ENCODE measurements around the gene TBCD. TPM values are rescaled to one million over a fixed set of nuclear protein-coding genes. Genes with fewer than 3 reads are reported as not detected.

The TBCD gene
- total RNA-seq, 3 donors from 2014 or later, result 41.3 to 76.0 (median 55.4) TPM

DNA sequence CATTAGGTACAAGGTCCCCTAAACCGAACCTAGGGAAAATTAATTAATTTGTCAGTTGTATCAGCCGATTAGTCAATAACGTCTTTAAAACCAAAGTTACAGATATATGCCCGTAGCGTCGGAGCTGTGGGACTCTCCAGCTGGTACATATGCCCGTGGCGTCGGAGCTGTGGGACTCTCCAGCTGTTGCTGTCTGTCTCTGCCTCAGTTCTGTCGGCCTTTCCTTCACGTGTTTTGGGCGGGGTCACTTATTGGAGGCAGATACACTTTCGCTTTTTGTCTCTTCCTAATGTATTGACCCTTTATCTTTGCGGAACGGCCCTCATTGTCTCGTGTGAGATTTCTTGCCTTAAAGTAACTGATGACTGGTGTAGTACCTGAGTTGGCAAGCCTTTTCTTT lies 150.0 kb downstream of the TBCD start:
- DNase-seq, result no peak
- ATAC-seq, result no peak
- intact Hi-C loops (cut with DNase I, micrococcal nuclease), result no loop called here
- no peak overlapping the region for H3K4me3 ChIP-seq
- no peaks in the 10 kb centered on the region for H3K4me1 ChIP-seq (ENCODE audit: low read depth)
- TF ChIP-seq, protein P1, sequence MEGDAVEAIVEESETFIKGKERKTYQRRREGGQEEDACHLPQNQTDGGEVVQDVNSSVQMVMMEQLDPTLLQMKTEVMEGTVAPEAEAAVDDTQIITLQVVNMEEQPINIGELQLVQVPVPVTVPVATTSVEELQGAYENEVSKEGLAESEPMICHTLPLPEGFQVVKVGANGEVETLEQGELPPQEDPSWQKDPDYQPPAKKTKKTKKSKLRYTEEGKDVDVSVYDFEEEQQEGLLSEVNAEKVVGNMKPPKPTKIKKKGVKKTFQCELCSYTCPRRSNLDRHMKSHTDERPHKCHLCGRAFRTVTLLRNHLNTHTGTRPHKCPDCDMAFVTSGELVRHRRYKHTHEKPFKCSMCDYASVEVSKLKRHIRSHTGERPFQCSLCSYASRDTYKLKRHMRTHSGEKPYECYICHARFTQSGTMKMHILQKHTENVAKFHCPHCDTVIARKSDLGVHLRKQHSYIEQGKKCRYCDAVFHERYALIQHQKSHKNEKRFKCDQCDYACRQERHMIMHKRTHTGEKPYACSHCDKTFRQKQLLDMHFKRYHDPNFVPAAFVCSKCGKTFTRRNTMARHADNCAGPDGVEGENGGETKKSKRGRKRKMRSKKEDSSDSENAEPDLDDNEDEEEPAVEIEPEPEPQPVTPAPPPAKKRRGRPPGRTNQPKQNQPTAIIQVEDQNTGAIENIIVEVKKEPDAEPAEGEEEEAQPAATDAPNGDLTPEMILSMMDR (IDR thresholded peaks at IDR 0.05), result no peak
- H3K9me3 ChIP-seq, result no peaks in the 10 kb centered on the region
- H3K36me3 ChIP-seq (ENCODE audit: low read depth), result no peaks in the 10 kb centered on the region

DNA sequence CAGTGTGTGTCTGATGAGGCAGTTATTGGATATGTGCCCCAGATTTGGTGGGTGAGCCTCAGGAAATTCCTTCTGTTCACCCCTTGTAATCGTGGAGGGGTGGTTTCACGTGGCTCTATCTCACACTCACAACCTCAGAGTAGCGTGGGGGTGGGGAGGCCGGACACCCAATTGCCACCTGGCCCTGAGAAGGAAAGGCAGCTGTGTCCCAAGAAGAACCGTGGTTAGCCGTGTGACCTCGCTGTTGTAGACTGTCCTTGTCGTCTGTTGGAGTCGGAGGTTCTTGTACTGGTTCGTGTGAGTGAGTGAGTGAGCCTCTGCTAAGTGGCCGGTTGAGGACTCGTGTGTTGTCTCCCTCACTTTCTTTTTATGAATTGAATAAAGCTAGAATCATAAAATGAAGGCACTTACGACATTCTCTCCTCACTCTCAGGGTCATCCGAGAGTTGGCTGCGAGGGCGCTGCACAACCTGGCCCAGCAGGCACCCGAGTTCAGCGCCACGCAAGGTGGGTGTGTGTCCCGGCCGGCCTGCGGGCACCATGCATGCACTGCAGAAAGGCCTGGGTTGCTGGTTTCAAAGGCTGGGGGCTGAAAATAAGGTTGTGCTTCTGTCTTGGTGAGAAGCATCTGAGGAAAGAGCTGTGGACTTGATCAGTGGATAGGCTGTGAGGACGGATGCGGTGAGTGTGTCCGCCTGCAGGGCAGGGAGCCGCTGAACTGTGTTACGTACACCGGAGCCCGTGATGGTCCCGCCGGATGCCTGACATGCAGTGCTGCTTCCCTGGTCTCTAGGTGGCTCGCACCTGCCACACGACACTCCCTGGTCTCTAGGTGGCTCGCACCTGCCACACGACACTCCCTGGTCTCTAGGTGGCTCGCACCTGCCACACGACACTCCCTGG lies 151.4 kb downstream of the TBCD start:
- TF ChIP-seq, protein P1 (IDR thresholded peaks at IDR 0.05), result no peak
- no peaks in the 10 kb centered on the region for H3K4me1 ChIP-seq (ENCODE audit: low read depth)
- no peaks in the 10 kb centered on the region for H3K9me3 ChIP-seq
- intact Hi-C loops (cut with DNase I, micrococcal nuclease), result no loop called here
- H3K36me3 ChIP-seq (ENCODE audit: low read depth), result no peaks in the 10 kb centered on the region
- DNase-seq (peak in 1 of 3 donors; percentile 22), ATAC-seq (no peak)
- no peak overlapping the region for H3K4me3 ChIP-seq

GRCh38 chr17:82905130-82905529 lies 153.3 kb downstream of the TBCD start:
- no peaks in the 10 kb centered on the region for H3K9me3 ChIP-seq
- no peak for ATAC-seq
- H3K4me3 ChIP-seq, result no peak overlapping the region

GRCh38 chr17:82907797-82908542 lies 156.1 kb downstream of the TBCD start:
- intact Hi-C loops (cut with DNase I, micrococcal nuclease), result no loop called here
- Histone ChIP-seq H3K4me3 (no peak overlapping the region), H3K36me3 (ENCODE audit: low read depth) (no peaks in the 10 kb centered on the region), H3K9me3 (no peaks in the 10 kb centered on the region), H3K4me1 (ENCODE audit: low read depth) (no peaks in the 10 kb centered on the region)
- DNase-seq, result peak in 1 of 3 donors; percentile 46
- no peak for ATAC-seq
- TF ChIP-seq, protein P1 (IDR thresholded peaks at IDR 0.05), result no peak

More at GRCh38 chr17:82905130-82905529, 153.3 kb downstream of the TBCD start:
- DNase-seq, result peak in 1 of 3 donors; percentile 38
- intact Hi-C loops (cut with DNase I, micrococcal nuclease), result no loop called here
- H3K36me3 ChIP-seq (ENCODE audit: low read depth), result no peaks in the 10 kb centered on the region
- no peaks in the 10 kb centered on the region for H3K4me1 ChIP-seq (ENCODE audit: low read depth)
- TF ChIP-seq, protein P1 (IDR thresholded peaks at IDR 0.05), result no peak

DNA sequence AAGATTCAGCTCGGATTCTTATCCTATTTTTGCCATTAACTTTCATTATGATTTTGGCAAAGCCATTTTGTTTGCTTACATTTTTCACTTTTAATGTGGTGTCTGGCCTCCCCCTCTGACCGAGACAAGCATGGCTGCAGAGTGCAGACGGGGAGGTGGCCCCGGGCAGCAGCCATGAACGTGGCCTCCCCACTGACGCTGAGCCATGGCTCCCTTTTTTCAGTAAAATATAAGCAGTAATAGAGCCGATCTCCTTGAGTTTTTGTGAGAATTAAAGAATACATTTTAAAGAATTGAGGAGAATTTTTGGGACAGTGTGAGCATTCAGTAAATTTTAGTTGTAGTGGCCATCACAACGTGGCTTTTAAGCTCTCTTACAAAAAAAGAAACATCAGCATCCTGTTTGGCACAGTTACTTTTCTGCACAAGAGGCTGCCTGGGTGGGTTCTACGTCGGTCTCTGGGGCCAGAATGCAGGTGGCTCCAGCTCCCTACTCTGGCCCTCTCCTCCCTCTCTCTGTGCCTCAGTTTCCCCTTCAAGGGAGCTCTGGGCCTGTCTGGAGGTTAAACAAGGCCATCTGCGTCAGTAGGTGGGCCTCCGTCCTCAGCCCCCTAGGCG lies 156.8 kb downstream of the TBCD start:
- intact Hi-C loops (cut with DNase I, micrococcal nuclease), result no loop called here

More for the DNA sequence above, 156.8 kb downstream of the TBCD start:
- no peaks in the 10 kb centered on the region for H3K36me3 ChIP-seq (ENCODE audit: low read depth)
- DNase-seq (peak in 1 of 3 donors; percentile 18), ATAC-seq (no peak)
- H3K4me3 ChIP-seq, result no peak overlapping the region
- H3K9me3 ChIP-seq, result no peaks in the 10 kb centered on the region
- no peaks in the 10 kb centered on the region for H3K4me1 ChIP-seq (ENCODE audit: low read depth)
- TF ChIP-seq, protein P1 (IDR thresholded peaks at IDR 0.05), result no peak

All from mucosa of descending colon (tissue), 3 donors.